ENCODE measurements around the gene INTS2. TPM values are rescaled to one million over a fixed set of nuclear protein-coding genes. Genes with fewer than 3 reads are reported as not detected.

Gene INTS2
- total RNA-seq, 1 experiment from 2014 or later: 26.3 TPM

DNA sequence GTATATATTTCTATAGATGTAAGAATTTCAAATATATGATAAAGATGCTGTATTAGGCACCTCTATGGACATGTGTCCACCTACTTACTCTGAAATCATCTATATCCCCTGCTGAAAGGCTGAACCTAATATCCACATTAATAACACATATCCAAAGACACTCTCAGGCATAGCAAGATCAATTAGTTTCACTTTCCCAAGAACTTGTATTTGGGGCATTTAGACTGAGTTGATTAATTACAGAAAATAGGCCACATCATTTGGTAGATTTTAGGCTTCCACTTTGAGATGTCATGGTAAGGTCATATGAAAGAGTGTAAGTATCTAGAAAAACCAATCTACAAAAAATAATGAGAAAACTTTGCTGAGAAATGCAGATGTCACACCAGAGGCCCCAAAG is 109.6 kb downstream of the INTS2 start:
- peaks cover 16% of the 10 kb centered on the region for H3K36me3 ChIP-seq (ENCODE audit: insufficient read depth, low read length, poor library complexity, severe bottlenecking)
- H3K9me3 ChIP-seq (ENCODE audit: low read depth, low read length, poor library complexity, severe bottlenecking): no peaks in the 10 kb centered on the region
- H3K27me3 ChIP-seq (replicated peaks; ENCODE audit: insufficient read depth, low read depth, low read length, poor library complexity): no peaks in the 10 kb centered on the region
- no peak overlapping the region for H3K4me3 ChIP-seq (ENCODE audit: low read depth, low read length, poor library complexity, severe bottlenecking)
- H3K27ac ChIP-seq (ENCODE audit: low read depth, low read length, poor library complexity, severe bottlenecking): no peak overlapping the region
- POLR2A ChIA-PET (ENCODE audit: low non-redundant PET): no interaction called here
- intact Hi-C loops (cut with micrococcal nuclease; ENCODE audit: unreplicated experiment): no loop called here
- CTCF ChIA-PET: no interaction called here
- BruUV-seq (replicated peaks): no TSS peak
- H3K4me1 ChIP-seq (ENCODE audit: insufficient read depth, low read length, poor library complexity, severe bottlenecking): no peaks in the 10 kb centered on the region
- TF ChIP-seq, protein P1, sequence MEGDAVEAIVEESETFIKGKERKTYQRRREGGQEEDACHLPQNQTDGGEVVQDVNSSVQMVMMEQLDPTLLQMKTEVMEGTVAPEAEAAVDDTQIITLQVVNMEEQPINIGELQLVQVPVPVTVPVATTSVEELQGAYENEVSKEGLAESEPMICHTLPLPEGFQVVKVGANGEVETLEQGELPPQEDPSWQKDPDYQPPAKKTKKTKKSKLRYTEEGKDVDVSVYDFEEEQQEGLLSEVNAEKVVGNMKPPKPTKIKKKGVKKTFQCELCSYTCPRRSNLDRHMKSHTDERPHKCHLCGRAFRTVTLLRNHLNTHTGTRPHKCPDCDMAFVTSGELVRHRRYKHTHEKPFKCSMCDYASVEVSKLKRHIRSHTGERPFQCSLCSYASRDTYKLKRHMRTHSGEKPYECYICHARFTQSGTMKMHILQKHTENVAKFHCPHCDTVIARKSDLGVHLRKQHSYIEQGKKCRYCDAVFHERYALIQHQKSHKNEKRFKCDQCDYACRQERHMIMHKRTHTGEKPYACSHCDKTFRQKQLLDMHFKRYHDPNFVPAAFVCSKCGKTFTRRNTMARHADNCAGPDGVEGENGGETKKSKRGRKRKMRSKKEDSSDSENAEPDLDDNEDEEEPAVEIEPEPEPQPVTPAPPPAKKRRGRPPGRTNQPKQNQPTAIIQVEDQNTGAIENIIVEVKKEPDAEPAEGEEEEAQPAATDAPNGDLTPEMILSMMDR (conservative IDR thresholded peaks at IDR 0.05; ENCODE audit: low read depth, low read length): no peak
- no peak for TF ChIP-seq EZH2 (IDR thresholded peaks at IDR 0.05; ENCODE audit: borderline replicate concordance, low read depth, low read length, poor library complexity, severe bottlenecking)
- DNase-seq (ENCODE audit: low spot score): no peak

DNA sequence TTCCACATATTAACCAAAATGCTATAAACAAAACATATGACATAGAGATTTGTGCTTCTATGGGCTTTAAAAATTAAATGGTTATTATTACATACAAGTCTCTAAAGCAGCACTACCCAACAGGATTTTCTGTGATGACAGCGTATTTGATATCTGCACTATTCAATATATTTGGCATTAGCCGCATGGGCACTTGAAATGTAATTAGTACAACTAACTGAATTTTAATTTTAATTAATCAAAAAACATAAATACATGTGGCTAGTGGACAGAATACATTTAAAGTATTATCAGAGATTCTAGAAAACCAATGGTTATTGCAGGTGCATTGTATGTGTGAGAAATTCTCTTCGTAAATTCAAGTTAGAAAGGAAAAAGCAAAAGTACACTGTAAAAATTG is 110.3 kb downstream of the INTS2 start:
- Histone ChIP-seq H3K36me3 (ENCODE audit: insufficient read depth, low read length, poor library complexity, severe bottlenecking) (peaks cover 16% of the 10 kb centered on the region), H3K27me3 (replicated peaks; ENCODE audit: insufficient read depth, low read depth, low read length, poor library complexity) (no peaks in the 10 kb centered on the region), H3K4me1 (ENCODE audit: insufficient read depth, low read length, poor library complexity, severe bottlenecking) (no peaks in the 10 kb centered on the region), H3K27ac (ENCODE audit: low read depth, low read length, poor library complexity, severe bottlenecking) (no peak overlapping the region), H3K4me3 (ENCODE audit: low read depth, low read length, poor library complexity, severe bottlenecking) (no peak overlapping the region), H3K9me3 (ENCODE audit: low read depth, low read length, poor library complexity, severe bottlenecking) (no peaks in the 10 kb centered on the region)
- DNase-seq (ENCODE audit: low spot score): no peak
- CTCF ChIA-PET: no interaction called here
- POLR2A ChIA-PET (ENCODE audit: low non-redundant PET): no interaction called here
- no TSS peak for BruUV-seq (replicated peaks)
- TF ChIP-seq, protein P1 (conservative IDR thresholded peaks at IDR 0.05; ENCODE audit: low read depth, low read length): no peak
- TF ChIP-seq EZH2 (IDR thresholded peaks at IDR 0.05; ENCODE audit: borderline replicate concordance, low read depth, low read length, poor library complexity, severe bottlenecking): no peak
- intact Hi-C loops (cut with micrococcal nuclease; ENCODE audit: unreplicated experiment): no loop called here

DNA sequence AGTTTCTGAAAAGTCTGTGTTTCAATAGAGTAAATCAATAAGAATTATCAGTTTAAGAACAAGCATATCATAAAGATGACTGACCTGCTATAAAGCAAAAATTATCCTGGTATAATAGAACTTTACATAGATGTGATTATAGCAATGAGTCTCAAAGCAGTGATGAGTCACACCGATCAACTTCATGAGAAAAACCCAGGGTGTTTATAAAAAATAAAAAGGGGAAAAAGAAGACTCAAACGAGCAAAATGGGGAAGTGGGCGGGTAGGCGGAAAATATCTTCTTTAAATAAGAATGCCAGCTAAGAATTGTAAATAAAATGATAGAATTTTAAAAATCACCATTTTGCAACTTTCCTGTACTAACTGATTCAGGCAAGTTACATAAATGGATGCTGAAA is 111.2 kb downstream of the INTS2 start:
- intact Hi-C loops (cut with micrococcal nuclease; ENCODE audit: unreplicated experiment): no loop called here
- no peak overlapping the region for H3K4me3 ChIP-seq (ENCODE audit: low read depth, low read length, poor library complexity, severe bottlenecking)
- H3K27ac ChIP-seq (ENCODE audit: low read depth, low read length, poor library complexity, severe bottlenecking): no peak overlapping the region
- peaks cover 6% of the 10 kb centered on the region for H3K36me3 ChIP-seq (ENCODE audit: insufficient read depth, low read length, poor library complexity, severe bottlenecking)
- H3K9me3 ChIP-seq (ENCODE audit: low read depth, low read length, poor library complexity, severe bottlenecking): no peaks in the 10 kb centered on the region
- BruUV-seq (replicated peaks): no TSS peak
- DNase-seq (ENCODE audit: low spot score): peak; percentile 7
- TF ChIP-seq EZH2 (IDR thresholded peaks at IDR 0.05; ENCODE audit: borderline replicate concordance, low read depth, low read length, poor library complexity, severe bottlenecking): no peak
- TF ChIP-seq, protein P1 (conservative IDR thresholded peaks at IDR 0.05; ENCODE audit: low read depth, low read length): no peak
- ChIA-PET CTCF (no interaction called here), POLR2A (ENCODE audit: low non-redundant PET) (no interaction called here)
- H3K4me1 ChIP-seq (ENCODE audit: insufficient read depth, low read length, poor library complexity, severe bottlenecking): no peaks in the 10 kb centered on the region
- H3K27me3 ChIP-seq (replicated peaks; ENCODE audit: insufficient read depth, low read depth, low read length, poor library complexity): no peaks in the 10 kb centered on the region
